Activated naive CD4-positive, alpha-beta T cell treated with anti-CD3 and anti-CD28 coated beads, Interleukin-2, amount 50 U/mL, for 24 hours (primary cell): ENCODE measurements around the gene SMIM26.

Experiments used
- H3K27ac Mint-ChIP-seq: one replicate; pipeline ENCODE4 v1.8.0; 2021; ENCODE audit warnings: mild to moderate bottlenecking, mixed read lengths
- H3K27me3 Mint-ChIP-seq: one replicate; pipeline ENCODE4 v1.8.0; 2021; ENCODE audit warnings: mixed read lengths
- H3K36me3 Mint-ChIP-seq: one replicate; pipeline ENCODE4 v1.8.0; 2021; ENCODE audit warnings: mixed read lengths
- H3K4me1 Mint-ChIP-seq: one replicate; pipeline ENCODE4 v1.8.0; 2021; ENCODE audit warnings: mixed read lengths
- H3K4me3 Mint-ChIP-seq: one replicate; pipeline ENCODE4 v1.8.0; 2021; ENCODE audit warnings: mild to moderate bottlenecking, mixed read lengths
- H3K9me3 Mint-ChIP-seq: one replicate; pipeline ENCODE4 v1.8.0; 2021; ENCODE audit warnings: mixed read lengths

SMIM26 gene

GRCh38 chr20:18548465-18548864 lies 18.8 kb upstream of the SMIM26 start:
- no peak overlapping the region for H3K4me3 Mint-ChIP-seq
- no peaks in the 10 kb centered on the region for H3K4me1 Mint-ChIP-seq
- H3K36me3 Mint-ChIP-seq: peaks cover 19% of the 10 kb centered on the region
- no peak overlapping the region for H3K27ac Mint-ChIP-seq
- H3K27me3 Mint-ChIP-seq: no peaks in the 10 kb centered on the region
- no peaks in the 10 kb centered on the region for H3K9me3 Mint-ChIP-seq

- no peak overlapping the region for H3K27ac Mint-ChIP-seq
Measured at GRCh38 chr20:18553746-18554145, 13.5 kb upstream of the SMIM26 start.

GRCh38 chr20:18567739-18568091 lies 483 bp downstream of the SMIM26 start:
- H3K9me3 Mint-ChIP-seq: no peaks in the 10 kb centered on the region
- H3K4me1 Mint-ChIP-seq: peaks cover 22% of the 10 kb centered on the region
- H3K27ac Mint-ChIP-seq: peak overlapping the region; percentile 99
- H3K4me3 Mint-ChIP-seq: peak overlapping the region; percentile 93
- H3K27me3 Mint-ChIP-seq: no peaks in the 10 kb centered on the region
- peaks cover 16% of the 10 kb centered on the region for H3K36me3 Mint-ChIP-seq

More at GRCh38 chr20:18553746-18554145, 13.5 kb upstream of the SMIM26 start:
- H3K9me3 Mint-ChIP-seq: no peaks in the 10 kb centered on the region
- H3K36me3 Mint-ChIP-seq: peaks cover 20% of the 10 kb centered on the region
- H3K4me3 Mint-ChIP-seq: no peak overlapping the region
- H3K27me3 Mint-ChIP-seq: no peaks in the 10 kb centered on the region
- no peaks in the 10 kb centered on the region for H3K4me1 Mint-ChIP-seq

GRCh38 chr20:18571009-18571408 lies 3.8 kb downstream of the SMIM26 start:
- Mint-ChIP-seq H3K27ac (no peak overlapping the region), H3K9me3 (no peaks in the 10 kb centered on the region), H3K4me1 (peaks cover 22% of the 10 kb centered on the region), H3K27me3 (no peaks in the 10 kb centered on the region), H3K36me3 (peaks cover 13% of the 10 kb centered on the region), H3K4me3 (no peak overlapping the region)

- Mint-ChIP-seq H3K36me3 (peaks cover 13% of the 10 kb centered on the region), H3K9me3 (no peaks in the 10 kb centered on the region), H3K27ac (peak overlapping the region; percentile 1), H3K27me3 (no peaks in the 10 kb centered on the region), H3K4me3 (no peak overlapping the region), H3K4me1 (peaks cover 18% of the 10 kb centered on the region)
Measured at GRCh38 chr20:18571578-18571977, 4.3 kb downstream of the SMIM26 start.

- Mint-ChIP-seq H3K36me3 (no peaks in the 10 kb centered on the region), H3K4me3 (no peak overlapping the region), H3K27me3 (no peaks in the 10 kb centered on the region), H3K27ac (no peak overlapping the region), H3K9me3 (no peaks in the 10 kb centered on the region), H3K4me1 (peaks cover 5% of the 10 kb centered on the region)
Measured at GRCh38 chr20:18577942-18578341, 10.7 kb downstream of the SMIM26 start.

DNA sequence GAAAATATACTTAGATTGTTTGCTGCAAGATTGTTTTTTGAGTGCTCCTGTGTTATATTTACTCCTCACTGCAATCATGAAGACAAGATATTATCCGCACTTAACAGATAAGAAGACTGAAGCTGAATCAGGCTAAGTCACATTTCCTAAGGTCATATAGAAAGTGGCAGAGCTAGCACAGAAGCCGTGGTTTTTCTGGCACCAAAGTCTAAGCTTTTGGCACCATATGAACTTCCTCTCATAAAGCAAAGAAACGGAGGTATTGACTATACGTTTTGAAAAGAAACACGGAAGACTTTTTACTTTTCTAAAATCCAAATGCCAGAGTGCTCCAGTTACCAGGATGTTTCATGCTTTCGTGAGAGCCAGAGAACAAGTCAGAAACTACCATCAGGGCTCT lies 11.3 kb downstream of the SMIM26 start:
- H3K4me3 Mint-ChIP-seq: peak overlapping the region; percentile 2
- H3K27ac Mint-ChIP-seq: no peak overlapping the region
- peaks cover under 1% of the 10 kb centered on the region for H3K27me3 Mint-ChIP-seq
- H3K36me3 Mint-ChIP-seq: no peaks in the 10 kb centered on the region
- H3K4me1 Mint-ChIP-seq: peaks cover 5% of the 10 kb centered on the region
- no peaks in the 10 kb centered on the region for H3K9me3 Mint-ChIP-seq

DNA sequence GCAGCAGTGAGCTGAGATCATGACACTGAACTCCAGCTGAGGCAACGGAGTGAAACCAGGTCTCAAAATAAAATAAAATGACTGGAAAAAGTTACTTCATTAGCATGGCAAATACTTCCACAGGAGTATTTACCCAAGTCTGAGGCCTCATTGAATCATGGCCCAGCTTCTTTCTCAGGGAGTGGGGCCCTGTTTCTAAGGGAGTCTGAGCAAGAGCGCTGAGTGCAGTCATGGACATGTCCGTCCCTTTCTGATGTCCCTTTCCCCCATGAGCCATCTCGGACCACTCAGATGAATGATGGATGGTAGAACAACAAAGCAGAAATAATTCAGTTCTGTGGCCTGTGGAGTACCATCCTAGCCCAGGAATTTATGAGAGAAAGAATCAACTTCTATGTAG lies 12.8 kb downstream of the SMIM26 start:
- Mint-ChIP-seq H3K4me1 (peaks cover 5% of the 10 kb centered on the region), H3K27me3 (peaks cover 6% of the 10 kb centered on the region), H3K4me3 (no peak overlapping the region), H3K36me3 (no peaks in the 10 kb centered on the region), H3K27ac (no peak overlapping the region), H3K9me3 (no peaks in the 10 kb centered on the region)

DNA sequence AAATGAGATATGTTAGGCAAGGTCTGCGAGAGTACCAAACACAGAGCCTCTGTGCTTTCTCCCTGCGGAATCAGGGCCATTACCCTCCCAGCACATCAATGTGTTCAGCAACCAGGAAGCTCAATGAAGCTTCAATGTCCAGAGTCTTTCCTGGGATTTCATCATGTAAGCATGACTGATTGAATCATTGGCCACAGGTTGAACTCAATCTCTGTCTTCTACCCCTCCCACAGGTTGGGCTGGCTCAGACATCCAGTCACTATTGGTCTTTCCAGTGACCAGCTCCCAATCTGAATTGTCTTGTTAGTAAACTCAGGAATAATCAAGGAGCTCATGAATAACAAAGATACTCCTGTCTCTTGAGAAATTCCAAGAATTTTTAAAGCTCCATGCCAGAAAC lies 17.9 kb downstream of the SMIM26 start:
- H3K27ac Mint-ChIP-seq: no peak overlapping the region

DNA sequence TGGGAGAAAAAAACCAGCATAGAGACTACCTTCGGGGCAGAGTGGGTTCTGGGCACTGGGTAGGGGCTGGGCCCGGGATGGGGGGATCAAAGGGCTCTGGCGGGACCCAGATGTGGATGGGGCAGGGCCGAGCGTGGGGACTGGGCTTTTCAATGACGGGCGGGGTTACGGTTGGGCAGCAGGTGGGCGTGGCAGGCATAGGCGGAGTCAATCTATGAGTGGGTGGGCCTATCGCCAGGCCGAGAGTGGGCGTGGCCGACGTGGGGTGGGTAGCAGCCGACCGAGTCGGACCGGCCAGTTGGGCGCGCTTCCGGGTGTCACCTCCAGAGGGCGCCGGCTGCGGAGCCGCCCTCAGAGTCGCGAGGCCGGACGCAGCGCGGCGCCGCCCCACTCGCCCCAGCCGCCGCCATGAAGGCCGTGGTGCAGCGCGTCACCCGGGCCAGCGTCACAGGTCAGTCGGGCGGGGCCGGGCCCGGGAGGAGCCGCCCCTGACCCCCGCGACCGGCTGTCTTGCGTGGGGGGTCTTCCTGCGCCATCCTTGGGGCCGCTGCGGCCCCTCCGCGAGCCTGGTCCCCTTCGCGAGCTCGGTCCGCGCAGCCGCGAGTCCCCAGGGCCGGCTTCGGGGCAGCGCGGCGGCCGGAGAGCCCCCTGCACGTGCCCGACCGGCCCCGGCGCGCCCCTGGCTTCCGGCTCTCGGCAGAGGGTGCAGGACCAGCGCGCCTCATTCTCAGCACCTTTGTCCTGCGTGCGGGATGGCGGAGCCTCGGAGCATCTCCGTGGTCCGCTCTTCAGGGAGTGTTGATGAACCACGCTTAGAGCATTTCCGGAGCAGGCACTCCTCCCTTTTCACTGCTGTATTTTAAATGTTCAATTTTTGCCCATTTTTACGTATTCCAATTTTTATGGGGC lies 20.7 kb downstream of the SMIM26 start, which contains the start of gene DTD1:
Gene DTD1 (plus strand): TSS at position 390 of the 909 bp plus-strand sequence. CDS start 19 bp downstream, at position 409.
- H3K9me3 Mint-ChIP-seq: no peaks in the 10 kb centered on the region
- H3K36me3 Mint-ChIP-seq: no peaks in the 10 kb centered on the region
- H3K27me3 Mint-ChIP-seq: peaks cover 6% of the 10 kb centered on the region
- peaks cover 30% of the 10 kb centered on the region for H3K4me1 Mint-ChIP-seq
- peak within 1 kb of the TSS; percentile 94 for H3K4me3 Mint-ChIP-seq
- H3K27ac Mint-ChIP-seq: peak within 1 kb of the TSS; percentile 84

More for the DNA sequence above, 17.9 kb downstream of the SMIM26 start:
- Mint-ChIP-seq H3K9me3 (no peaks in the 10 kb centered on the region), H3K36me3 (no peaks in the 10 kb centered on the region), H3K4me1 (peaks cover 27% of the 10 kb centered on the region), H3K4me3 (no peak overlapping the region), H3K27me3 (peaks cover 6% of the 10 kb centered on the region)

DNA sequence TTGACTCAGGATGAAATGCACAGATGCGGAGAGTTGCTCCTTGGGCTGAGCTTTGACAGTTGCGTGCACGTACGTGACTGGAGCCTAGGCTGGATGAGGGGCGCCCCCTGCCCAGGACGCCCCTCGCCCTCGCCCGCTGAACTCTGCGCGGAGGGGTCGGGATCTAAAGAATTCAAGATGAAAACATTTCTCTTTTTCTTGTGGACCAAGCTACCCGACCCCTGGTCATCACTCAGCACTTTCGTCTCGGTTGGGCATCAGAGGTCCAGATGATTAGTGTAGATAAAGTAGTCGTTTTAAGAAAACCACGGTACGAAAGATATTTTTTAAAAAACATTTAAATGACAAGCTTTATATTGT lies 21.3 kb downstream of the SMIM26 start:
- no peaks in the 10 kb centered on the region for H3K9me3 Mint-ChIP-seq
- peak overlapping the region; percentile 84 for H3K27ac Mint-ChIP-seq
- peak overlapping the region; percentile 94 for H3K4me3 Mint-ChIP-seq
- peaks cover 30% of the 10 kb centered on the region for H3K4me1 Mint-ChIP-seq
- H3K36me3 Mint-ChIP-seq: no peaks in the 10 kb centered on the region
- H3K27me3 Mint-ChIP-seq: peaks cover 5% of the 10 kb centered on the region

DNA sequence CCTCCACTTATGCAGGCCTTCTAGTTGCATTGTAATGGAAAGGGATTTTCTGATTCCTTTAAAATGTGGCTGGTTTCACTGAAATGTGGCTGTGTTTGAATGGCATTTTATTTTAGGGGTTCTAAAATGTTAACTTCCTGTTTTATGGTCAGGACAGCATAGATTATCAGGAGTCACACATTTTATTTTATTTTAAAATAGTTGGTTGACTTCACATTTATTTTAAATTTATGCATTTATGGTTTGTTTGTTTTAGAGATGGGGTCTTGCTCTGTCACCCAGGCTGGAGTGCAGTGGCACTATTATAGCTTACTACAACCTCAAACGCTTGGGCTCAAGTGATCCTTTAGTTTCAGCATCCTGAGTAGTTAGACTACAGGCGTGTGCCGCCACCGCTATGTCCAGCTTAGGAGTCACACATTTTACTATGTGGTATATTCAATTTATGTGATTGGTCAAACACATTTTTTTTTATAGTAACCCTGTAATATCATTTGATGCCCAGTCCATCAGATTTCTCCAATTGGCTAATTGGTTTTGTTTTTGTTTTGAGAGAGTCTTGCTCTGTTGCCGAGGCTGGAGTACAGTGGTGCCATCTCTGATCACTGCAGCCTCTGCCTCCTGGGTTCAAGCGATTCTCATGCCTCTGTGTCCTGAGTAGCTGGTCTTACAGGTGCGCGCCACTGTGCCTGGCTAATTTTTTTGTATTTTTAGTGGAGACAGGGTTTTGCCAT lies 22.9 kb downstream of the SMIM26 start:
- no peaks in the 10 kb centered on the region for H3K36me3 Mint-ChIP-seq
- H3K4me3 Mint-ChIP-seq: peak overlapping the region; percentile 94
- no peak overlapping the region for H3K27ac Mint-ChIP-seq
- peaks cover 30% of the 10 kb centered on the region for H3K4me1 Mint-ChIP-seq
- H3K27me3 Mint-ChIP-seq: no peaks in the 10 kb centered on the region
- no peaks in the 10 kb centered on the region for H3K9me3 Mint-ChIP-seq

DNA sequence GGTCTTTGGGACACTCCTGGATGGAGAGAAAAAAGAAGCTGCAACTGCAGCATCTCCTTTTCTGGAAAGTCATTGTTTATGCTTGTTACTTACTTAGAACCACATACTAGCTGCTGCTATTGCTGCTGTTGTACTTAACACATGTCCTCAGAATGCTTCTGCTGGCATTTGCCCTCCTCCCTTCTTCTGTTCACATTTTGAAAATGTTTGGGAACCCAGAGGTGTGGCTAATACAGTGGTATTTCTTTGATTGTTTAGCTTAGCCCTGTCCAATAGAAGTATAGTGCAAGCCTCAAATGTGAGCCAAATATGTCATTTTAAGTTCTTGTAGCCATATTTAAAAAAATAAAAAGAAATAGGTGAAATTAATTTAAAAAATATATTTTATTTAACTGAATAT lies 29.0 kb downstream of the SMIM26 start:
- Mint-ChIP-seq H3K4me3 (no peak overlapping the region), H3K27ac (no peak overlapping the region), H3K9me3 (no peaks in the 10 kb centered on the region), H3K36me3 (peaks cover 12% of the 10 kb centered on the region), H3K27me3 (no peaks in the 10 kb centered on the region), H3K4me1 (no peaks in the 10 kb centered on the region)

GRCh38 chr20:18609741-18610140 lies 42.5 kb downstream of the SMIM26 start:
- H3K4me1 Mint-ChIP-seq: no peaks in the 10 kb centered on the region
- no peaks in the 10 kb centered on the region for H3K9me3 Mint-ChIP-seq
- H3K27ac Mint-ChIP-seq: no peak overlapping the region
- H3K4me3 Mint-ChIP-seq: no peak overlapping the region
- peaks cover 3% of the 10 kb centered on the region for H3K36me3 Mint-ChIP-seq
- H3K27me3 Mint-ChIP-seq: no peaks in the 10 kb centered on the region

GRCh38 chr20:18611492-18611891 lies 44.3 kb downstream of the SMIM26 start:
- no peaks in the 10 kb centered on the region for H3K4me1 Mint-ChIP-seq
- H3K4me3 Mint-ChIP-seq: no peak overlapping the region
- H3K9me3 Mint-ChIP-seq: no peaks in the 10 kb centered on the region
- H3K27me3 Mint-ChIP-seq: no peaks in the 10 kb centered on the region
- peaks cover 7% of the 10 kb centered on the region for H3K36me3 Mint-ChIP-seq
- no peak overlapping the region for H3K27ac Mint-ChIP-seq

DNA sequence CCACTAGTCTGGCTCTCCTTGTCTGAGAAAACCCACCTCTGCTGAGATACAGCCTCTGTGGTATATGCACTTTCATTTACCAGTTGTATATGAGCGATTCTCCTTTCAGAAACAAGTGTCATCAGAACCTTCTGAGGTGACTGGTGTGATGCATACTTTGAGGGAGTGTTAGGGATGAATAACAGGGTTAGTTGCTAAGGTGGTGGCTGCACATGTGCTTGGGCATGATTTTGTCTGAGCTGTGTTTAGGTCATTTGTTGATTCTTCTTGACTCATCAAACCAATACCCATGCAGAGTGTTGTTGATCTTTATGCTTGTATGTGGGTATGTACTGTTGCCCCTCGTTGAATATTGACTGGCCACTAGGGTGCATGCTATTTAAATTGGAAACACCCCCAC lies 46.3 kb downstream of the SMIM26 start:
- Mint-ChIP-seq H3K4me3 (no peak overlapping the region), H3K27me3 (no peaks in the 10 kb centered on the region), H3K4me1 (no peaks in the 10 kb centered on the region), H3K27ac (no peak overlapping the region), H3K9me3 (no peaks in the 10 kb centered on the region), H3K36me3 (peaks cover 11% of the 10 kb centered on the region)
